Measurements from ENCODE around the gene RNF25. TPM values are rescaled to one million over a fixed set of nuclear protein-coding genes. Genes with fewer than 3 reads are reported as not detected.

RNF25 gene
- polyA plus RNA-seq, 1 donor (not counting 4 experiments of a cell fraction or from before 2014, with no cell fraction given): 82.5 TPM

GRCh38 chr2:218679119-218679518 lies 7.3 kb upstream of the RNF25 start:
- Histone ChIP-seq H3K79me2 (ENCODE audit: control insufficient read depth, insufficient read depth, low read length) (no peaks in the 10 kb centered on the region), H4K20me1 (ENCODE audit: control insufficient read depth, extremely low read depth, insufficient read depth, low read length) (no peaks in the 10 kb centered on the region), H2AFZ (ENCODE audit: control insufficient read depth, low read length) (no peak overlapping the region), H3K9me3 (ENCODE audit: control insufficient read depth, low read depth, low read length) (no peaks in the 10 kb centered on the region), H3K9me1 (ENCODE audit: control insufficient read depth, extremely low read depth, insufficient read depth, low read length) (no peaks in the 10 kb centered on the region), H3K36me3 (ENCODE audit: control insufficient read depth in 2 of 2, extremely low read depth in 1 of 2, insufficient read depth in 2 of 2, low read length in 2 of 2) (peaks cover 7 to 21% of the 10 kb centered on the region in 2 experiments), H3K27ac (ENCODE audit: control insufficient read depth, insufficient read depth, low read length) (no peak overlapping the region), H3K9ac (ENCODE audit: control insufficient read depth, extremely low read depth, insufficient read depth, low read length) (no peak overlapping the region), H3K4me3 (ENCODE audit: control insufficient read depth in 2 of 3, extremely low read depth in 1 of 3, insufficient read depth in 2 of 3, low read depth in 1 of 3, low read length in 3 of 3) (no peak overlapping the region), H3K4me2 (ENCODE audit: control insufficient read depth, extremely low read depth, insufficient read depth, low read depth, low read length) (no peak overlapping the region), H3K4me1 (ENCODE audit: control insufficient read depth, extremely low read depth, insufficient read depth, low read length) (no peaks in the 10 kb centered on the region), H3K27me3 (ENCODE audit: control insufficient read depth, extremely low read depth, insufficient read depth, low read length) (no peaks in the 10 kb centered on the region)
- DNase-seq (ENCODE audit: low read depth, low spot score) (no peak), FAIRE-seq (no peak)
- no peak for TF ChIP-seq EZH2 (IDR thresholded peaks at IDR 0.05; ENCODE audit: low read length)
- TF ChIP-seq CTCF (optimal IDR thresholded peaks at IDR 0.05 in 1 of 3, IDR thresholded peaks at IDR 0.05 in 1 of 3, conservative IDR thresholded peaks at IDR 0.05 in 1 of 3; ENCODE audit: extremely low read depth in 1 of 3, insufficient read depth in 2 of 3, low read length in 3 of 3): no peak
- dilution Hi-C loops (cut with MboI; ENCODE audit: extremely low pct_ligation_motif_present, low sequenced_read_pairs): no loop called here

- Histone ChIP-seq H3K4me2 (ENCODE audit: control insufficient read depth, extremely low read depth, insufficient read depth, low read depth, low read length) (peak overlapping the region; percentile 80), H2AFZ (ENCODE audit: control insufficient read depth, low read length) (peak overlapping the region; percentile 91), H3K4me1 (ENCODE audit: control insufficient read depth, extremely low read depth, insufficient read depth, low read length) (peaks cover 12% of the 10 kb centered on the region), H3K9ac (ENCODE audit: control insufficient read depth, extremely low read depth, insufficient read depth, low read length) (peak overlapping the region; percentile 84), H3K4me3 (ENCODE audit: control insufficient read depth in 2 of 3, extremely low read depth in 1 of 3, insufficient read depth in 2 of 3, low read depth in 1 of 3, low read length in 3 of 3) (peak overlapping the region; percentile 70 to 97 (median 82)), H3K9me3 (ENCODE audit: control insufficient read depth, low read depth, low read length) (no peaks in the 10 kb centered on the region), H3K9me1 (ENCODE audit: control insufficient read depth, extremely low read depth, insufficient read depth, low read length) (no peaks in the 10 kb centered on the region), H3K27me3 (ENCODE audit: control insufficient read depth, extremely low read depth, insufficient read depth, low read length) (no peaks in the 10 kb centered on the region), H3K79me2 (ENCODE audit: control insufficient read depth, insufficient read depth, low read length) (peaks cover 26% of the 10 kb centered on the region), H4K20me1 (ENCODE audit: control insufficient read depth, extremely low read depth, insufficient read depth, low read length) (no peaks in the 10 kb centered on the region), H3K27ac (ENCODE audit: control insufficient read depth, insufficient read depth, low read length) (peak overlapping the region; percentile 78), H3K36me3 (ENCODE audit: control insufficient read depth in 2 of 2, extremely low read depth in 1 of 2, insufficient read depth in 2 of 2, low read length in 2 of 2) (peaks cover 15 to 23% of the 10 kb centered on the region in 2 experiments)
- dilution Hi-C loops (cut with MboI; ENCODE audit: extremely low pct_ligation_motif_present, low sequenced_read_pairs): no loop called here
- no peak for FAIRE-seq
- TF ChIP-seq EZH2 (IDR thresholded peaks at IDR 0.05; ENCODE audit: low read length) (no peak), CTCF (optimal IDR thresholded peaks at IDR 0.05 in 1 of 3, IDR thresholded peaks at IDR 0.05 in 1 of 3, conservative IDR thresholded peaks at IDR 0.05 in 1 of 3; ENCODE audit: extremely low read depth in 1 of 3, insufficient read depth in 2 of 3, low read length in 3 of 3) (no peak)
- no peak for DNase-seq (ENCODE audit: low read depth, low spot score)
Measured at GRCh38 chr2:218671097-218671653, 627 bp downstream of the RNF25 start.
